ENCODE measurements around the gene FLRT1.

Gene FLRT1

GRCh38 chr11:64069401-64070313 lies 33.9 kb downstream of the FLRT1 start:
- no peak for DNase-seq

GRCh38 chr11:64070314-64070681 lies 34.6 kb downstream of the FLRT1 start:
- no peak for DNase-seq

GRCh38 chr11:64071849-64072248 lies 36.1 kb downstream of the FLRT1 start:
- no peak for DNase-seq

GRCh38 chr11:64072403-64072802 lies 36.7 kb downstream of the FLRT1 start:
- no peak for DNase-seq

GRCh38 chr11:64072871-64073270 lies 37.1 kb downstream of the FLRT1 start:
- no peak for DNase-seq

GRCh38 chr11:64073542-64073941 lies 37.8 kb downstream of the FLRT1 start:
- DNase-seq: no peak

- no peak for DNase-seq
Measured at GRCh38 chr11:64074239-64074638, 38.5 kb downstream of the FLRT1 start.

- no peak for DNase-seq
Measured at GRCh38 chr11:64076758-64077157, 41.0 kb downstream of the FLRT1 start.

GRCh38 chr11:64077607-64078006 lies 41.9 kb downstream of the FLRT1 start:
- no peak for DNase-seq

GRCh38 chr11:64078284-64078683 lies 42.6 kb downstream of the FLRT1 start:
- DNase-seq: peak; percentile 17

- DNase-seq: no peak
Measured at GRCh38 chr11:64078905-64079304, 43.2 kb downstream of the FLRT1 start.

- no peak for DNase-seq
Measured at GRCh38 chr11:64080390-64080789, 44.7 kb downstream of the FLRT1 start.

- peak; percentile 64 for DNase-seq
Measured at GRCh38 chr11:64081745-64082442, 46.2 kb downstream of the FLRT1 start.

GRCh38 chr11:64083398-64084080 lies 47.8 kb downstream of the FLRT1 start:
- DNase-seq: no peak

- DNase-seq: no peak
Measured at GRCh38 chr11:64084146-64084950, 48.6 kb downstream of the FLRT1 start.

- DNase-seq: no peak
Measured at GRCh38 chr11:64084951-64085710, 49.4 kb downstream of the FLRT1 start.

Measured in NCI-H2029 treated with DMSO at 0.1 percent for 48 hours (cell line).